ENCODE measurements around the gene MYOZ3. TPM values are rescaled to one million over a fixed set of nuclear protein-coding genes. Genes with fewer than 3 reads are reported as not detected.

Gene MYOZ3
- total RNA-seq = under 1 TPM in 1 of 4 donors, not detected in 3; 0.22 TPM

- TF ChIP-seq CTCF (IDR thresholded peaks at IDR 0.05; ENCODE audit: low read depth) = no peak
Observed at GRCh38 chr5:150661086-150661485, at the start of gene MYOZ3. Gene MYOZ3 (plus strand): TSS chr5:150661251. CDS start chr5:150662942, 1,691 bp downstream.

- no peak for TF ChIP-seq CTCF (IDR thresholded peaks at IDR 0.05; ENCODE audit: low read depth)
Observed at GRCh38 chr5:150612405-150612804, 48.6 kb upstream of the MYOZ3 start.

DNA sequence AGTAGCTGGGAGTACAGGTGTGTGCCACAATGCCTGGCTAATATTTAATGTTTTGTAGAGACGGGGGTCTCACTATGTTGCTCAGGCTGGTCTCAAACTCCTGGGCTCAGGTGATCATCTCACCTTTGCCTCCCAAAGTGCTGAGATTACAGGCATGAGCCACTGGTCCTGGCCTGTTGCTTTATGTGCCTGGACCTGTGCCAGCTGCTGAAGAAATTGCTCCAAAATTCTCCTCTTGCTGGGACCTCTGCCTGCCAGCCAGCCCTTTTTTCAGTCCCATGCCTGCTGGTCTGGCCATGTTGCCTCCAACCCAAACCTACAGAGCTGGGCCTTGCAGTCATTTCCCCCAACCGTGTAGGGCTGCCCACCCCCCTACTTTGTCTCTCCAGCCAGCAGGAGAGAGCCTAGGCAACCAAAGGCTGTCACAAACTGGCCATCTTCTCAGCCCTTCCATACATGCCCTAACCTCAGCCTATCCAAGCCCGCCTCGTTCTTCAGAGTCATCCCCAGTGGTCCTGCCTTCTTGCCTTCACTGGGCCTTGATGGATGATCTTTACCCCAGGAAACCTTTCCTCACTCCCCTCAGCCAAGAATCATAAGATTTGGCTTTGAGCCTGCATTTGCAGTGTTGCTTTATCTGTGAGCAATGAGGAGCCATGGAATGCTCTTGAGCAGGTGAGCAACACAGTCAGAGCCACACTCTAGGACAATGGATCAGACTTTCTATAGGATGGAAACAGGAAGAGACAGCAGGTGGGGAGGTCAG lies 48.0 kb upstream of the MYOZ3 start:
- TF ChIP-seq CTCF (IDR thresholded peaks at IDR 0.05; ENCODE audit: low read depth) = no peak

DNA sequence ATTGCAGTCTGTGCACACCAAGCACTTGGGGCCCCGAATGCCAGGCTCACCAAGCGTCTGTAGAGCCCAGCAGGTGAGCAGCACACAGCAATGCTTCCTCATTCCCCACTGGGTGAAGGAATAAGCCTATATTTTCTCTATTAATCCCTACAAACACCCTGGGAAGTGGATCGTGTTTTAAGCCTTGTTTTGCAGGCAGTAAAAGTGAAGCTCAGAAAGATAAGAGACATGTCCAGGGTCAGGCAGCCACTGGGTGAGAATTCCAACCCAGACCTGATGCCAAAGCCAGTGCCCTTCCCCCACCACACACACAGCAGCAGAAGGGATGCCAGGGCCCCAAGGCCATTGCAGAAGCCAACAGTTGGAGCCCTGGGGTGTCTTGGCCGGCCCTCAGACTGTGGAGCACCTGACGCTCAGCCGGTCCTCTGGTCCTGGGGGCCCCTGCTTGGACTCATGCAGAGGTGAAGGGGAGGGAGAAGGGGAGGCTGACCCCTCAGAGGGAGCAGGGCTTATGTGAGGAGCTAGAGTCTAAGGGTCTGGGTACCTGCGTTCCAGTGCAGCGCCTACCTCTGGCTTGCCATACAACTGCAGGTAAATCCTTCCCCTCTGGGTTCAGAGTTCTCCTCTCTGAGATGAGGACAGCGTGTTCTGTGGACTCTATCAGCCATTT lies 46.9 kb upstream of the MYOZ3 start:
- no peak for TF ChIP-seq CTCF (IDR thresholded peaks at IDR 0.05; ENCODE audit: low read depth)

GRCh38 chr5:150614661-150615060 lies 46.4 kb upstream of the MYOZ3 start:
- no peak for TF ChIP-seq CTCF (IDR thresholded peaks at IDR 0.05; ENCODE audit: low read depth)

DNA sequence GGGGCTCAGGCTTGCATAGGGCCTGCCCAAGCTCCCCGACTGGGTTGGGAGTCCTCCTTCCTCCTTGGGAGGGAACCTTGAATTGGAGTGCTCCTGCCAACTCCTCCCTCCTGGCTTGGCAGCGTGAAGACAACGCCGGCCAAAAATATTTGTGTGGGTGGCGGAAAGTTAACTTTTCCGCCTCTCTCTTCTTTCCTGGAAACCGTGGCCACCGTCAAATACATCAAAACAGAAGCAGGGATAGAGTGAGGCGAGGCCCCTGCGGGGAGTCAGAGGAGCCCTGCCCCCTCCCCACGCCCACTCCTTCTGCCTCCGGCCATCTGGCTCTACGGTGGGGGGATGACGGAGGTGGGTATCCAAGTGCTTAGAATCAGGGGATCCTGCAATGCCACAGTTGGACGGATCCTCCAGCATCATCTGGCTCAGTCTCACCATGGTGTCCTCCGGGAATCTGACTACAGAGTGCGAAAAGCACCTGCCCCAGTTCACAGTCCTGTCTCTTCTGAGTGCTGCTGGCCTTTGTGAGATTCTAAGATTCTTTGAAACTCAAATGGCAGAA lies 45.8 kb upstream of the MYOZ3 start:
- TF ChIP-seq CTCF (IDR thresholded peaks at IDR 0.05; ENCODE audit: low read depth) = no peak

GRCh38 chr5:150616024-150616470 lies 45.0 kb upstream of the MYOZ3 start:
- no peak for TF ChIP-seq CTCF (IDR thresholded peaks at IDR 0.05; ENCODE audit: low read depth)
